Hepatocyte (in vitro differentiated cells): ENCODE data around the gene FGD2. TPM values are rescaled to one million over a fixed set of nuclear protein-coding genes. Genes with fewer than 3 reads are reported as not detected.

ENCODE experiments used
- DNase-seq: peaks from one replicate; pipeline ENCODE4 v3.0.0-alpha.2; 2016; ENCODE audit warnings: low spot score
- H2AFZ ChIP-seq: fragments of 200-600 bp; sonication (generic); 2 replicates; pipeline ENCODE4 v1.6.0; 2016; ENCODE audit warnings: antibody characterized with exemption, mild to moderate bottlenecking
- H3K27ac ChIP-seq: fragments of 200-600 bp; sonication (generic); 2 replicates; pipeline ENCODE4 v1.5.1; 2016; ENCODE audit warnings: mild to moderate bottlenecking
- H3K27me3 ChIP-seq: fragments of 200-600 bp; sonication (generic); 2 replicates; pipeline ENCODE4 v1.6.1; 2016
- H3K36me3 ChIP-seq: fragments of 200-600 bp; sonication (generic); replicated peaks from 2 replicates; pipeline ENCODE4 v1.5.1; 2016; ENCODE audit warnings: low read depth; ENCODE audit not compliant: insufficient read depth
- H3K4me1 ChIP-seq: fragments of 200-600 bp; sonication (generic); 2 replicates; pipeline ENCODE4 v1.5.1; 2016; ENCODE audit warnings: mild to moderate bottlenecking, moderate library complexity; ENCODE audit not compliant: insufficient read depth
- H3K4me2 ChIP-seq: fragments of 200-600 bp; sonication (generic); 2 replicates; pipeline ENCODE4 v1.6.0; 2016
- H3K4me3 ChIP-seq: fragments of 200-600 bp; sonication (generic); 2 replicates; pipeline ENCODE4 v1.5.1; 2016; ENCODE audit warnings: mild to moderate bottlenecking
- H3K79me2 ChIP-seq: fragments of 200-600 bp; sonication (generic); 2 replicates; pipeline ENCODE4 v1.6.0; 2017; ENCODE audit warnings: mild to moderate bottlenecking
- H3K9me2 ChIP-seq: fragments of 200-600 bp; sonication (generic); replicated peaks from 2 replicates; pipeline ENCODE4 v1.6.0; 2017; ENCODE audit warnings: mild to moderate bottlenecking; ENCODE audit not compliant: insufficient read depth
- H3K9me3 ChIP-seq: fragments of 200-600 bp; sonication (generic); 2 replicates; pipeline ENCODE4 v1.5.1; 2016; ENCODE audit warnings: low read depth, mild to moderate bottlenecking
- H4K20me1 ChIP-seq: fragments of 200-600 bp; sonication (generic); 2 replicates; pipeline ENCODE4 v1.6.0; 2016; ENCODE audit warnings: mild to moderate bottlenecking; ENCODE audit not compliant: insufficient read depth, poor library complexity, severe bottlenecking
- CTCF ChIP-seq: fragments of 200-600 bp; sonication (generic); IDR thresholded peaks from 2 replicates; pipeline ENCODE4 v1.5.1; 2016; ENCODE audit warnings: antibody characterized with exemption, mild to moderate bottlenecking; ENCODE audit not compliant: poor library complexity
- EZH2 ChIP-seq: fragments of 200-600 bp; sonication (generic); IDR thresholded peaks from 2 replicates; pipeline ENCODE4 v1.6.1; 2016; ENCODE audit warnings: antibody characterized with exemption, mild to moderate bottlenecking, borderline replicate concordance
- EZH2phosphoT487 ChIP-seq: fragments of 200-600 bp; sonication (generic); IDR thresholded peaks from one replicate; pipeline ENCODE4 v1.6.1; 2018; ENCODE audit warnings: antibody characterized with exemption, mild to moderate bottlenecking, low read depth, moderate library complexity; ENCODE audit not compliant: unreplicated experiment, severe bottlenecking
- WGBS: methylation state at CpG from one replicate; pipeline ENCODE4 v1.1.6; 2016; ENCODE audit warnings: low lambda C conversion rate; ENCODE audit errors: missing lambda C conversion rate; 5-methylcytosine and 5-hydroxymethylcytosine counted together
- polyA plus RNA-seq: library from polyadenylated mRNA; unstranded; fragments of >200 nt; fragmentation: Nextera tagmentation; extraction: Ambion mirVana; gene quantifications from 2 replicates; pipeline ENCODE4 v1.2.1, GENCODE V29; 2016
- total RNA-seq: library from RNA; depleted of rRNA; stranded (reverse); fragments of >200 nt; gene quantifications from 2 replicates; pipeline ENCODE4 v1.2.3, GENCODE V29; 2014

FGD2 gene
- total and polyA plus RNA-seq, 2 experiments from 2014 or later = 4.6 to 5.2 TPM

GRCh38 chr6:36968266-36968977 is 37.0 kb upstream of the FGD2 start:
- no peak for DNase-seq
- no peaks in the 10 kb centered on the region for H4K20me1 ChIP-seq
- no peaks in the 10 kb centered on the region for H3K4me1 ChIP-seq
- no peaks in the 10 kb centered on the region for H3K27me3 ChIP-seq
- no peaks in the 10 kb centered on the region for H3K9me3 ChIP-seq
- WGBS = 94% methylated on average over 16 of the region's 16 CpGs
- no peak overlapping the region for H2AFZ ChIP-seq
- no peak overlapping the region for H3K27ac ChIP-seq
- H3K79me2 ChIP-seq = no peaks in the 10 kb centered on the region
- TF ChIP-seq EZH2 (no peak), CTCF (no peak)
- no peaks in the 10 kb centered on the region for H3K36me3 ChIP-seq
- no peaks in the 10 kb centered on the region for H3K9me2 ChIP-seq
- H3K4me3 ChIP-seq = no peak overlapping the region
- H3K4me2 ChIP-seq = no peak overlapping the region

DNA sequence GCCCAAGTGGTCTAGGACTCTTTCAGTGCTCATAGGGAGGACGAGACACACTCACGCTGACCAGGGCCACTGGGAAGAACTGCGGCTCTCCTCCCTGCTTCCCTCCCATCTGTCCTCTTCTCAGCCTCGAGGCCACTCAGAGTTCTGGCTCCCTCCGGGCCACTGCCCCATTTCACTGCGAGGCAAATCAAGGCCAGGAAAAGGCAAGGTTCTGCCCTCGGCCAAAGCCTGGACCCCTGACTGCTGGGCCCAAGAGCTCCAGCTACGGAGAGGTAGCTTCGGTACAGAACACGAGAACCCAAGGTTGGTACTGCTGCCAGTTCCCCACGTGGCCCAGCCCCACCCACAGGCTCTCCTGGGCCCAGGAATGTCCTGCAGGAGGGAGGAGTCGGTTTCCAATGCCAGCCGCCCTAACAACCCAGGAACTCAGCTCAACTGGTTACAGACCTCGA is 36.2 kb upstream of the FGD2 start:
- no peak overlapping the region for H3K4me2 ChIP-seq
- DNase-seq = no peak
- H3K4me1 ChIP-seq = no peaks in the 10 kb centered on the region
- H3K9me2 ChIP-seq = no peaks in the 10 kb centered on the region
- H3K27me3 ChIP-seq = no peaks in the 10 kb centered on the region
- no peak overlapping the region for H2AFZ ChIP-seq
- H3K9me3 ChIP-seq = no peaks in the 10 kb centered on the region
- no peak for TF ChIP-seq EZH2phosphoT487
- TF ChIP-seq CTCF = no peak
- no peak for TF ChIP-seq EZH2
- no peaks in the 10 kb centered on the region for H3K79me2 ChIP-seq
- no peak overlapping the region for H3K4me3 ChIP-seq
- 95% methylated on average over 14 of the region's 14 CpGs for WGBS
- H4K20me1 ChIP-seq = no peaks in the 10 kb centered on the region
- no peak overlapping the region for H3K27ac ChIP-seq
- H3K36me3 ChIP-seq = no peaks in the 10 kb centered on the region

DNA sequence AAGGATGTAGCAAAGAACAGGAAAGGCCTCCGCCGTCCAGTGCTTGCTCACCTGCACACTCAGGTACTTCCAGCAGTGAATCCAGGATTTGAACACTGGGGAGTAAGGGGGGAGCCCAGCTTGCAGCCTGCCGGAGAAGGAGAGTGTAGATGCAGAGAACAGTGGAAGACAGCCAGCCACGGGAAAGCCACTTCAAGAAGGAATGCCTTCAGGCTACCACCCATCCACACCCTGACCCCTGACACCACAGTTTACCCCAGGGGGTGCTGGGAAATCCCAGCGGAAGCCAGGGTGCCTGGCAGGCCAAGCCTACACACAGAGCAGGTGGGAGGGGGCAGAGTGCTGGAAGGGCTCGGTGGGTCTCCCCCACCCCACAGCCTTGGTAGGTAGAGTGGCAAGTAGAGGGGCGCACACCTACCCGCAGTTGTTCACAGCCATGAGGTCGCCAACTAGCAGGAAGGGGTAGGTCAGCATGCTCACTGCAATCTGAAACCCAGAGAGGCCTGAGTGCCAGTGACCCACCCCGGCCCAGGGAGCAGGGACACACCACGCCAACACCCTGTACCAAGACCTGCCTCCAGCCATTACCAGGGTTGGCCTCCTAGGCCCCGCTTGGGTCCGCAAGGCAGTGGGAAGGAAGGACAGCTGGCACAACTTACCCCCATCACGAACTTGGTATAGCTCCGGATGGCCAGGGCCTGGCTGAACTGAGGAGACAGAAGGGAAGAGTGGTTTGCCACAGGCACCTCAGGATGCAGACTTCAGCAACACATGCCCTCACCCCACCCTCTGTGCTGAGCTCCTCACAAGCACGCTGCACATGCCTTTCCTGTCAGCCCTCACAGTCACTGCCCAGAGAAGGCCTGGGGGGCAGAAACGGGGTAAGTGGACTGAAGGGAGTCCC is 35.2 kb upstream of the FGD2 start:
- Histone ChIP-seq H3K27ac (no peak overlapping the region), H3K79me2 (no peaks in the 10 kb centered on the region), H3K4me1 (no peaks in the 10 kb centered on the region), H4K20me1 (no peaks in the 10 kb centered on the region), H3K9me3 (no peaks in the 10 kb centered on the region), H2AFZ (no peak overlapping the region), H3K9me2 (no peaks in the 10 kb centered on the region), H3K4me3 (no peak overlapping the region), H3K4me2 (no peak overlapping the region), H3K36me3 (peaks cover 4% of the 10 kb centered on the region), H3K27me3 (no peaks in the 10 kb centered on the region)
- WGBS = 95% methylated on average over 17 of the region's 17 CpGs
- TF ChIP-seq CTCF = no peak
- no peak for DNase-seq
